Lower leg skin (tissue), 4 donors: ENCODE measurements around the gene TAMALIN. TPM values are rescaled to one million over a fixed set of nuclear protein-coding genes. Genes with fewer than 3 reads are reported as not detected.

Experiments used
- DNase-seq, 2 donors: peaks; one replicate each; pipeline ENCODE4 v3.0.0-alpha.2; 2019; ENCODE audit warnings: low spot score in 2 of 2
- H3K4me3 ChIP-seq: fragments of 200-600 bp; sonication (generic); 2 replicates; pipeline ENCODE4 v1.5.1; 2017; ENCODE audit warnings: mild to moderate bottlenecking, low read depth; ENCODE audit not compliant: poor library complexity, severe bottlenecking
- POLR2A ChIP-seq, 2 donors: fragments of 450-650 bp; IDR thresholded peaks; one replicate each; pipeline ENCODE4 v1.6.1; 2016 to 2017; ENCODE audit warnings: antibody characterized with exemption in 2 of 2, mild to moderate bottlenecking in 1 of 2, moderate library complexity in 1 of 2
- WGBS, 2 donors: methylation state at CpG; one replicate each; pipeline ENCODE4 v1.1.5; 2018; 5-methylcytosine and 5-hydroxymethylcytosine counted together
- intact Hi-C: fragments of 100-400 bp; cut with DNase I; formaldehyde crosslinking; loops from one replicate; pipeline ENCODE4 v1.15.0; 2023; ENCODE audit warnings: low total_unique reads
- total RNA-seq, 4 donors: library from RNA; depleted of rRNA; stranded (reverse); fragments of >200 nt; gene quantifications; one replicate each; pipeline ENCODE4 v1.1.0, GENCODE V29; 2016
- TF ChIP-seq, protein P1 (sequence below), 3 donors: fragments of 450-650 bp; IDR thresholded peaks; one replicate each; pipeline ENCODE4 v1.5.1; 2016; ENCODE audit warnings: antibody characterized with exemption in 3 of 3, mild to moderate bottlenecking in 3 of 3, moderate library complexity in 2 of 3

The TAMALIN gene
- total RNA-seq, 4 donors from 2014 or later = 14.6 to 34.2 (median 25.9) TPM

DNA sequence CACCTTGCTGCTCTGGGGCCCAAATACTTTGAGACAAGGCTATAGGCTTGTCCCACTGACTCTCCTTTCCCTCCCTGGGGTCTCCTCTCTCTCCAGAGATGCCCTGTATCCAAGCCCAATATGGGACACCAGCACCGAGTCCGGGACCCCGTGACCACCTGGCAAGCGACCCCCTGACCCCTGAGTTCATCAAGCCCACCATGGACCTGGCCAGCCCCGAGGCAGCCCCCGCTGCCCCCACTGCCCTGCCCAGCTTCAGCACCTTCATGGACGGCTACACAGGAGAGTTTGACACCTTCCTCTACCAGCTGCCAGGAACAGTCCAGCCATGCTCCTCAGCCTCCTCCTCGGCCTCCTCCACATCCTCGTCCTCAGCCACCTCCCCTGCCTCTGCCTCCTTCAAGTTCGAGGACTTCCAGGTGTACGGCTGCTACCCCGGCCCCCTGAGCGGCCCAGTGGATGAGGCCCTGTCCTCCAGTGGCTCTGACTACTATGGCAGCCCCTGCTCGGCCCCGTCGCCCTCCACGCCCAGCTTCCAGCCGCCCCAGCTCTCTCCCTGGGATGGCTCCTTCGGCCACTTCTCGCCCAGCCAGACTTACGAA is 47.6 kb downstream of the TAMALIN start:
- WGBS, 2 donors = 88 to 89% methylated on average over 21 of the region's 21 CpGs

DNA sequence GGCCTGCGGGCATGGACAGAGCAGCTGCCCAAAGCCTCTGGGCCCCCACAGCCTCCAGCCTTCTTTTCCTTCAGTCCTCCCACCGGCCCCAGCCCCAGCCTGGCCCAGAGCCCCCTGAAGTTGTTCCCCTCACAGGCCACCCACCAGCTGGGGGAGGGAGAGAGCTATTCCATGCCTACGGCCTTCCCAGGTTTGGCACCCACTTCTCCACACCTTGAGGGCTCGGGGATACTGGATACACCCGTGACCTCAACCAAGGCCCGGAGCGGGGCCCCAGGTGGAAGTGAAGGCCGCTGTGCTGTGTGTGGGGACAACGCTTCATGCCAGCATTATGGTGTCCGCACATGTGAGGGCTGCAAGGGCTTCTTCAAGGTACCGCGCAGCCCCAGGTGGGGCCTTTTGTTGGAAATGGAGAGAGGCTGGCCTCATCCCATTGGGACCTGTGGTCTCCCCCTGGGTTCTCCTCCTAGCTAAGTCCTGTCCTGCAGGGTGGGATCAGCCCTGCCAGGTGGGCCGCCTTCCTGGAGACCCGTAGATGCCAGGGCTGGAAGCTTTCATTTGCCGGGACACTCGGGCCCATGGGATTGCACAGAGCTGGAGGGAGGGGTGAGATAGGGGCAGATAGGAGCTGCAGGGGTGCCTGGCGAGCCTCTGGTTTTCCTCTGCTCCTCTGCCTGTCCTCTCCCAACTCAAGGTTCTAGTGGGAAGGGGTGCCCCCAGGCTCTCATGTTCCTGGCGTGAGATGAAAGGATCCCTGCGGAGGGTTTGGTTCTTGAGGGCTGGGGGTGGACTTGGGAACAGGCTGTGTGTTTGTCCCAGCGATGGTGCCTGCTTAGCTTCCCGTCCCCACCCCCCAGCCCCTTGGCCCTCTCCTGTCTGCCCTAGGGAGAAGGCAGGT is 48.3 kb downstream of the TAMALIN start:
- no peak overlapping the region for H3K4me3 ChIP-seq
- intact Hi-C loops = no loop called here
- no peak for DNase-seq
- TF ChIP-seq, protein P1, sequence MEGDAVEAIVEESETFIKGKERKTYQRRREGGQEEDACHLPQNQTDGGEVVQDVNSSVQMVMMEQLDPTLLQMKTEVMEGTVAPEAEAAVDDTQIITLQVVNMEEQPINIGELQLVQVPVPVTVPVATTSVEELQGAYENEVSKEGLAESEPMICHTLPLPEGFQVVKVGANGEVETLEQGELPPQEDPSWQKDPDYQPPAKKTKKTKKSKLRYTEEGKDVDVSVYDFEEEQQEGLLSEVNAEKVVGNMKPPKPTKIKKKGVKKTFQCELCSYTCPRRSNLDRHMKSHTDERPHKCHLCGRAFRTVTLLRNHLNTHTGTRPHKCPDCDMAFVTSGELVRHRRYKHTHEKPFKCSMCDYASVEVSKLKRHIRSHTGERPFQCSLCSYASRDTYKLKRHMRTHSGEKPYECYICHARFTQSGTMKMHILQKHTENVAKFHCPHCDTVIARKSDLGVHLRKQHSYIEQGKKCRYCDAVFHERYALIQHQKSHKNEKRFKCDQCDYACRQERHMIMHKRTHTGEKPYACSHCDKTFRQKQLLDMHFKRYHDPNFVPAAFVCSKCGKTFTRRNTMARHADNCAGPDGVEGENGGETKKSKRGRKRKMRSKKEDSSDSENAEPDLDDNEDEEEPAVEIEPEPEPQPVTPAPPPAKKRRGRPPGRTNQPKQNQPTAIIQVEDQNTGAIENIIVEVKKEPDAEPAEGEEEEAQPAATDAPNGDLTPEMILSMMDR (IDR thresholded peaks at IDR 0.05) = no peak
- TF ChIP-seq POLR2A (IDR thresholded peaks at IDR 0.05) = no peak
- WGBS, 2 donors = 84 to 85% methylated on average over 15 to 19 of the region's 21 CpGs

More for the DNA sequence above, 47.6 kb downstream of the TAMALIN start:
- no peak for DNase-seq
- no peak overlapping the region for H3K4me3 ChIP-seq
- intact Hi-C loops = no loop called here
- TF ChIP-seq, protein P1 (IDR thresholded peaks at IDR 0.05) = no peak
- no peak for TF ChIP-seq POLR2A (IDR thresholded peaks at IDR 0.05)

DNA sequence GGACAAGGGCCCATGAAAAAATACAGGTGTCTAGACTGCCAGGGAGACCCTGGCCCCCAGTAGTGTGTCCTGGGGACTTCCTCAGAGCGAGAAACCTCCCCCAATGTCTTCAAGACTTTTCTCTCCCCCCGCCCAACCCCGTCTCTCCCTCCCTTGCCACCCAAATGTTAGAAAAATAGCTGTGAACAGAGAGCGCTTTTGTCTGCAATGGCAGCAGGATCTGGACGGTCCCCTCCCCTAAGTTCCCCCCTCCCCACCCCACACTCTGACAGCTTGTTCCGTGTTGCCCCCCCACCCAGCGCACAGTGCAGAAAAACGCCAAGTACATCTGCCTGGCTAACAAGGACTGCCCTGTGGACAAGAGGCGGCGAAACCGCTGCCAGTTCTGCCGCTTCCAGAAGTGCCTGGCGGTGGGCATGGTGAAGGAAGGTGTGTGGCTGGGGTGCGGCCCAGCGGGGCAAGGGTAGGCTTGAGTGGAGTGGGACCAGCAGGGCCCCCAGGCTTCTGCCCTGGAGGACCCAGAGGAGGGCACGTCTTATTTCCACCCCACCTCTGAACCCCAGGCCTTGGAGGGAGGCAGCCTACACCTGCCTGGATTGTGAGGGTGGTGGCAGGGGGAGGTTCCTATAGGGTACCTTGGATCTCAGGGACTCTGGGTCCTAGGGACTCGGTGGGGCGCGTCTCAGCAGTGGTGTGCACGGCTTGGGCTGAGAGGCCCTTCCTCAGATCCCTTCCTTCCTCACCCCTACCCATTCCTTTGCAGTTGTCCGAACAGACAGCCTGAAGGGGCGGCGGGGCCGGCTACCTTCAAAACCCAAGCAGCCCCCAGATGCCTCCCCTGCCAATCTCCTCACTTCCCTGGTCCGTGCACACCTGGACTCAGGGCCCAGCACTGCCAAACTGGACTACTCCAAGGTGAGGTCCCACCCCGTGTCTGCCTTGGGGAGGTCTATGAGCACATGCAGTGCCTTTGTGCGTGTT is 49.3 kb downstream of the TAMALIN start:
- DNase-seq = no peak
- WGBS, 2 donors = 81 to 82% methylated on average over 27 of the region's 27 CpGs
- intact Hi-C loops = no loop called here
- TF ChIP-seq, protein P1 (IDR thresholded peaks at IDR 0.05) = no peak
- TF ChIP-seq POLR2A (IDR thresholded peaks at IDR 0.05) = no peak
- H3K4me3 ChIP-seq = no peak overlapping the region

DNA sequence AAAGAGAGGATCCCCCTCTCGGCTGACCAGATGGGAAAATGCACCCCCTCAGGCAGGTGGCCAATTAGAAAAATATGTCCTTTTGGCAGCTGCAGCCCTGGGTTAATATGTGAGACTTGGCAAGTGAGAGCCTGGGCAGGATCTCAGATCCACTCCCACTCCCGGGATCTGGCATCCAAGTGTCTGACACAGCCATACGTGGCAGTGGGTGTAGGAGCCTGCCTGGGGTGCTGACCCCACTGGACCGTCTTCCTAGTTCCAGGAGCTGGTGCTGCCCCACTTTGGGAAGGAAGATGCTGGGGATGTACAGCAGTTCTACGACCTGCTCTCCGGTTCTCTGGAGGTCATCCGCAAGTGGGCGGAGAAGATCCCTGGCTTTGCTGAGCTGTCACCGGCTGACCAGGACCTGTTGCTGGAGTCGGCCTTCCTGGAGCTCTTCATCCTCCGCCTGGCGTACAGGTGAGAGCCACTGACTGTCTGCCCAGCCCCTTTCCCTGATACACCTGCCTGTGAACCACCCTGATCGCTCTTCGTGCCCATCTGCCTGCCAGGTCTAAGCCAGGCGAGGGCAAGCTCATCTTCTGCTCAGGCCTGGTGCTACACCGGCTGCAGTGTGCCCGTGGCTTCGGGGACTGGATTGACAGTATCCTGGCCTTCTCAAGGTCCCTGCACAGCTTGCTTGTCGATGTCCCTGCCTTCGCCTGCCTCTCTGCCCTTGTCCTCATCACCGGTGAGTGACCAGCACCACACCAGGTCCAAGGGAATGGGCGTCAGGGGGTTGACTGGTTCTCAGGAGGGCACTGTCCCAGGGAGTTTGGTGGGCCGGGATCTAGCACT is 50.3 kb downstream of the TAMALIN start:
- no peak for TF ChIP-seq POLR2A (IDR thresholded peaks at IDR 0.05)
- H3K4me3 ChIP-seq = no peak overlapping the region
- DNase-seq = no peak
- intact Hi-C loops = no loop called here
- WGBS, 2 donors = 72 to 81% methylated on average over 18 to 23 of the region's 23 CpGs

DNA sequence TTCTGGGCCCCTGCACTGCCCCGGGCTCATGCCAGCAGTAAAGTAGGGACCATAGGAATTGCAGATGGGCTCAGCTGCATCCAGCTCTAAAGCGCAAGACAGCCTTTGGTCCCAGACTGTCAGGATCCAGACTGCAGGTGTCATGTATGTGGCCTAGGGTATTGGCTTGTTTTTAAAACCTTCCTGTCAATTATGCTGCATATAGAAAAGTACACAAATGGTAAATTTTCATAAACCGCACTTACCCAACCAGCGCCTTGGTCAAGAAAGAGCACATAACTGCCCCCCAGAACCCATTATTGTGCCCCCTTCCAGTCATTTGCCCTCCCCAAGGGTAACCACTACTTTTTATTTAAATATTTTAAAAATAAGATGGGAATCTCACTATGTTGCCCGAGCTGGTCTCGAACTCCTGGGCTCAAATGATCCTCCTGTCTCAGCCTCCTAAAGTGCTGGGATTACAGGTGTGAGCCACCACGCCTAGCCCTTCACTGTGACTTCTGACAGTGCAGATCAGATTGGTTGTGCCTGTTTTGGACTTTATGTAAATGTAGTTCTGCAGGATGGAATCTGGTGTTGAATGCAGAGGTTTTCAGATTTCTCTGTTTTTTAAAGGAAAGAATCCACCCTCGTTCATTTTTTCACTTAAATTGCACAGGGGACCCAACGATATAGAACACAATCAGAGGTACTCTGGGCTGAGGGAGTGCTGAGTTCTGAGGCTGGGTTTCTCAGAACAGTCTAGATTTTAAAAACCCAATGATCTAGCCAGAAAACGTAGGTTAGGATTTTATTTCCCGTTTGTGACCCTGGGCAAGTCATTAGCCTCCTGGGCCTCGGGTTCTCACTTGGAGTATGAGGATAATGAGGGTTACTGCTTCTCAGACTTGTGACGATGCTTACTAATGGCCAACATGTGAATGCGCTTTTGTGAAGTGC is 51.2 kb downstream of the TAMALIN start:
- intact Hi-C loops = no loop called here
- 85 to 88% methylated on average over 14 of the region's 14 CpGs for WGBS, 2 donors
- no peak for DNase-seq
- TF ChIP-seq, protein P1 (IDR thresholded peaks at IDR 0.05) = no peak
- no peak for TF ChIP-seq POLR2A (IDR thresholded peaks at IDR 0.05)
- no peak overlapping the region for H3K4me3 ChIP-seq
